ENCODE results near the gene DCAF4.

DCAF4 gene

DNA sequence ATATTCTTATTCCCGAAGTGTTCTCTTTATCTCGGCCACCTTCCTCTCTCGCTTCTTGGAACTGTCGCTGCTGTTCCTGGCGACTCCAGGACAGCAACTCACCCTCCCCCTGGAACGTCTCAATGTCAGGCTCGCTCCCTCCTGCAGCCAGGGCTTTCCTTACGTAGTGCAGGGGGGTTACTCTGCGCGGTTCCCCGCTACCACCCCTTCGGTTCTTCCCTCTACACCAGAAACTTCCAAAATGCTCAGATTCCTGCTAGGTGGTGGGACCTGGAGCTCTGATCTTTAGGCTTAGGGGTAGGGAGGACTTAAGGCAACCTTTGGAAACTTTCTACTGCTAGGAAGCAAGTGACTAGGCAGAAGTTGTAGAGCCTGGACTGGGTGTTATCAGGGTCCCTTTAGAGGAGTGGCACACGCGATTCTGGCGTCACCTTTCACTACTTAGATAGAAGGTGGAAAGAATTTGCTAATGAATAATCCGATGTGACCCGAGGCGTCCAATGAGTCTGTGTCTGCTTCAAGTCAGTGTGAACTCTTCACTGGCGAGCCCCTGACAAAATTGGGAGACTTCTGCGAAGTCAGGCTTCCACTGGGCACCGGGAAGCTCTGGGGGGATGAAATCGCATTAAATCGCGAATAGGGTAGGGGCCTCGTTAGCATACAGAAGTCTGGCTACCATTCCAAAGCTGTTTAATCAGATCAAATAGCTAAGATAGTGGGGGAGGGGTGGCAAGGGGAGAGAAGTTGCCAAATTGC, 31.5 kb upstream of the DCAF4 start:
- DNase-seq, result no peak

DNA sequence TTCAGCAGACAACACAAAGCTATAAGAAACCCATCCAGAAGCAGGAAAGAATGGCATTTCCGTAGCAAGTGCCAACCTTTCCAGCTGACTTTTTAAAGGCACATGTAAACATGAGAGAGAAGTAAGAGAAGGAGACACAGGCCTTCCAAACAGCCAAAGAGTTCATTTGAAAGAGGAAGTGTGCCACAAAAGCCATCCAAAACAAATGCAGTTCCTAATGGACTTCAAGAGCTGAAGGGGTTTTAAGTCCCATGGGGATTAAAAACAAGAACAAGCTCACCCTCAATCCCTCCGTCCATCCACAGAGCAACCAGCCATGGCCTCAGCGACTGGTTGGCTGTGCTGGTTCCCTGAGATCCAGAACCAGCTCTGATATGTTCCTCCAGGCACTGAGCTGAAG, 27.8 kb upstream of the DCAF4 start:
- no peak for DNase-seq

DNA sequence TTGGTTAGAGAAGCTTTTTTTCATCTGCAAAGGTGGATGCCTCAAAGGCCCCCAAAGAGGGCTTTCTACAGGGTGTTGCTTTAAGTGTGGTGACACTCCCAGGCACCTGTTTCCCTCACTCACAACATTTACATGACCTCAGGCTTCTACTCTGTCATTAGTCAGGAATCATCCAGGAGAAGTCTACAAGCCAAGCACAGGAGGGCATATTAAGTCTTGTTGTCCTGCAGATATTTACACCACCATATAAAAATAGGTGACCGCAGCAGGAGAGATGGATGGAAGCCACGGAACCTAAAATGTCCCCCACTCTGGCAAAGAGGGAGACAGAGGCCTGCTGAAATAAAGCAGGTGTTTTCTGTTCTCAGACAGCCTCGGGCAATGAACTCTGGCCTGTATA, 24.9 kb upstream of the DCAF4 start:
- DNase-seq, result no peak

- no peak for DNase-seq
Observed at GRCh38 chr14:72902801-72903530, 23.3 kb upstream of the DCAF4 start.

- DNase-seq, result no peak
Observed at GRCh38 chr14:72903716-72904115, 22.5 kb upstream of the DCAF4 start.

DNA sequence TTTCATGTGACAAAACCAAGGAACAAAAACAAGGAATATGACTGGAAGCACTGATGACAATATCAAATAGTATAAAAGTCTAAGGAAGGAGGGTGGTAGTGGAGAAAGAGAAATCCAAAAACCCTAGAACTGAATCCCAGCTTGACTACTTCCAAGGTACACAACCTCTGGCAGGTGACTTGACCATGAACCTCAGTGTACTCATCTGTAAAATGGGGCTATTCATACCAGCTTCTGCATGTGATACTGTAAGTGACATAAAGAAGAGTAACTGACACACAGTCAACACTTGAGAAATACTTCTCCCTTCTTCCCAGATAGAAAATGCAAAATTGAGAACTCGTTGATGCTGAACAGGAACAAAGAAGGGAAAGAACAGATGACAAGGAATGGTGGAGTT, 22.0 kb upstream of the DCAF4 start:
- no peak for DNase-seq

DNA sequence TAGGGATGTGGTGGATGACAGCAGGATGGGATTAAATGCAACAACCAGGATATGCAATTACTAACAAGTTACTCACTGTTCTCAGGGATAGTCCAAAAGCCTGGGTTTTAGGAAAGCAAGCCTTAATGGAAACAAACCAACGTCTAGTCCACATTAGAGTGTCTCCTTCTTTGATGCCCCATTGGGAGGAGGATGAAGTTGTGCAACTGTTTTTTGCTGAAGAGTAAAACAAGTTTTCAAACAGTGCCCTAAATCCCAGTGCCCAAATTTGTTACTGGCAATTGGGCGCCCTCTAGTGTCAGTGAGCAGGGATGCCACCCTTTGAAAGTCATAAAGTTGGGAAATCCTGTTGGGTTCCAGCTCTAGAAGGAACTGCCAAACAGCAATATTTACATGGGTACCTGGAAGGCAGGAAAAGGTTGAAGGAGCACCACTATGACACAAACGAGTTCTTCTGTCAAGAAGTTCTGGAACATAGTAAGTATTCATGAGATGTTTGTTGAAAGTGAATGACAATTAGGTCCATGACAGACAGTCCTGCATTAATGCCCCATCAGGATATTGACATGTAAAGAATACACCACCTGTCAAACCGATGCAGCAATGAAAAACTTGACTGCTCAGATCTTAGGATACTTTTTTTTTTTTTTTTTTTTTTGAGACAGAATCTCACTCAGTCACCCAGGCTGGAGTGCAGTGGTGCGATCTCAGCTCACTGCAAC, 21.3 kb upstream of the DCAF4 start:
- DNase-seq, result peak; percentile 53

GRCh38 chr14:72906316-72906715, 19.9 kb upstream of the DCAF4 start:
- DNase-seq, result peak; percentile 46

DNA sequence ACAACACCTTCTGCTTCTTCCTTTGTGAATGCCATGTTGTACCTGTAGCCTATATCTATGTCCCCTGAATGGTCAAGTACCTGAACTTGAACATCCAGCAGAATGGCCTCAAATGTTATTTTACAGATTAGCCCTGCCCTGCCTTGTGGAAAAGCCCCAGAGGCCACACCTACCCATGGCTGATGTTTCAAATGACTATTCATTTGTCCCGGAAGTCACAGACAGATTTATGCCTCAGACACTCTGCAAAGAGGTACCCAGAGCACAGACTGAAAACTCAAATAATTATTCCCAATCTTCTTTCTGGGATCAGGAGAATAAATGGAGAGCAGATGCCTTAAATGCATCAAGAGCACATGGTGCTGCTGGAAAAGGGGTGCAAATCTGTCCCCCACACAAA, 19.4 kb upstream of the DCAF4 start:
- DNase-seq, result no peak

GRCh38 chr14:72907886-72908285, 18.4 kb upstream of the DCAF4 start:
- DNase-seq, result peak; percentile 35

GRCh38 chr14:72909163-72909562, 17.1 kb upstream of the DCAF4 start:
- no peak for DNase-seq

DNA sequence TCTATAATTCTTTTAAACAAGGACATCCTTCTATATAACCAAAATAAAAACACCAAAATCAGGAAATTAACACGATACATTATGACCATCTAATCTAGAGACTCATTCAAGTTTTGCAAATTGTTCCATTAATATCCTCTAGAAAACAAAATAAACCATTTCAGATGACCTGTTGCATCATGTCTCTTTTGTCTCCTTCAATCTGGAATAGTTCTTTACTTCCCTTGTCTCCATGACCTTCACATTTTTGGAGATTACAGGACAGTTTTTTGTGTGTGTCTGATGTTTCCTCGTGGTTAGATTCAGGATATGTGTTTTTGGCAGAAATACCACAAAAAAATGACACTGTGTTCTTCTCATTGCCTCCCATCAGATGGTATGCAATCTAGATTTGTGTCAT, 12.5 kb upstream of the DCAF4 start:
- DNase-seq, result no peak

GRCh38 chr14:72916174-72916573, 10.1 kb upstream of the DCAF4 start:
- DNase-seq, result no peak

DNA sequence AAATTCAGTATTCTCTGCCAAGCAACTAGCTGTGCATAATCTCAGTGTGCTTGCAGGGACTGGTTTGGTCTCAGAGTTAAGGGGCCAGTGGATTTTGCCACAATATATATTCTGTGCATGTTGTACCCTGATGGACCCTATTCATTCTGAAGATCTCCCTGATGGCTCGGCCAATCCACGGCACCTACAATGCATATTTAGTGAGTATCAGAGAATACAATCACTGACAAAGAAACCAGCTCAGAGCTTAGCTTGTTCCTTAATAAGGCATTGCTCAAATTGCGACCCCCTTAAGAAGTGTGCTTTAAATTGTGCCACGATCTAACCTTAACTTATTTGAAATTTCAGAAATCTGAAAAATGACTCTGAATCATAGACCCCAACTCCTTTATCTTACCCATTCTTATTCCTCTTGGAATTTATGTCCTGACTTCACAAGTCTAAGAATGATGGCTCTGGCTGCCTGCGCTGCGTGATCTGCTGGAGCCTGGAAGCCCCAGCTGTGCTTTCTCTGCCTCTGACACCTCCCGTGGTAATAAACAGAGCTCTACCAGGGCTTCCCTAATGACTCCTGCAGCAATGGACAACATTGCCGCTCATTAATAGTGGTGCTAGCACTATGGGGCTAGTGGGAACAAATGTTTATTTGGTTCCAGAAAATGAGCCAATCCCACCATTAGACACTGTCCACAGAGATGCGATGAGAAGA, 9.0 kb upstream of the DCAF4 start:
- no peak for DNase-seq

GRCh38 chr14:72920008-72920407, 6.3 kb upstream of the DCAF4 start:
- DNase-seq, result no peak

DNA sequence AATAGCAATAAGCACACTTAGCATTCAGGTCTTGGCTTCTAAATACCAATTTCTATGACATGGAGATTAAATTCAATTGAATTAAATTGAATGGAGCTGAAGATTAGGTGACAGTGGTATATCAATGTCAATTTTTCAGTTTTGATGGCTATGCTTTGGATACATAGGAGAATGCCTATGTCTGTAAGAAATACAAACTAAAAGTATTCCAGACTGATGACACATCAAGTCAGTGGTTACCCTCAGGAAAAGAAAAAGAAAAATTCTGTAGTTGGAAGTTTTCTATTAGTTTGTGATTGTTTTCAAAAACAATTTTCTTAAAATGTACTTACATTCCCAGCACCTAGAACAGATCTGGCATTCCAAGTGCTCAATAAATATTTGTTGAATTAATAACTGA, 4.9 kb upstream of the DCAF4 start:
- DNase-seq, result no peak

DNA sequence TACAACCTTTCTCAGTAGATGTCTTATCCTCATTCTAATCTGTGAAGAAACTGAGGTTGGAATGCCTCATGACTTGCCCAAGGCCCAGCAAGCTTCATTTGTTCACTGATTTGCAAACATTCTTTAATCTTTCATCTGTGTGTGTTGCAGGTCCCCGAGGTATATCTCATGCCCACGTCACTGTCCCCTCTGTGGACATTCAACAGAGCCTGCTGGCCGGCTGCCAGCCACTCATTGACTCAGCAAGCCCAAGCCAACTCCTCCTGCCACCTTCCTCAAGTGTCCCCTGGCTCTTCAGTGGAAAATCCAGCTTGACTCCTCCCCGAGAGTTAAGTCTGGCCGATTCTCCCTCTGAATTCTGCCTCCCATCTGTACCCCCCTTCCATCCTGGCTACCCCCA, 1.9 kb upstream of the DCAF4 start:
- DNase-seq, result no peak

GRCh38 chr14:72925171-72925759, 999 bp upstream of the DCAF4 start:
- DNase-seq, result no peak

- DNase-seq, result no peak
Observed at GRCh38 chr14:72925815-72926291, 411 bp upstream of the DCAF4 start.

- no peak for DNase-seq
Observed at GRCh38 chr14:72928872-72929271, 2.6 kb downstream of the DCAF4 start.

DNA sequence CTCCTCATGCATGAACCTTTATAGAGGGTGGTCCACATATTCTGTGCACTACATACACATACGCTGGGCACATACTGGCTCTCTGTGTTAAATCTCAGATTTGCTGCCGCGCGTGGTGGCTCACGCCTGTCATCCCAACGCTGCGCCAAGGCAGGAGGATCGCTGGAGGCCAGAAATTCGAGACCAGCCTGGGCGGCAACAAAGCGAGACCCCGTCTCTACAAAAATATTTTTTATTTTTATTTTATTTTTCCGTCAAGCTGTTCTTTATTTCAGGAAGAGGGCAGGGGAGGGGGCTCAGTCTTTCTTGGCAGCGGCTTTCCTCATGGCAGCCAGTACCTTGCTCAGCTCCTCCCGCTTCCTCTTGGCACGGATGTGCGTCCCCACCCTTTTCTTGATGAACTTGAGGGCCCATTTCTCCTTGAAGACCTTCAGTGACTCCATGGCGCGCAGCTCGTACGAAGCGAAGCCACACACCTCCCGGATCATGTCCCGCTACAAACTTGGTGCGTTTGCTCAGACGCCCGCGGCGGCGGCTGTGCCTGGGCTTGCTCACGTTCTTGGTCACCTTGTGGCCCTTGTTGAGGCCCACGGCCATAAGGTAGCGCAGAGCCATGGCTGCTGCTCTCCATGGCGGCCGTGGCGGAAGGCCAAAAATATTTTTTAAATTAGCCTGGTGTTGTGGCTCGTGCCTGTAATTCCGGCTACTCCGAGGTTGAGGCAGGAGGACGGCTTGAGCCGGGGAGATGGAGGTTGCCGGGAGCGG, 3.2 kb downstream of the DCAF4 start:
- DNase-seq, result no peak

- DNase-seq, result no peak
Observed at GRCh38 chr14:72932893-72933292, 6.6 kb downstream of the DCAF4 start.
